Measurements from ENCODE around the gene NPHP1.

NPHP1 gene

GRCh38 chr2:110153416-110153815 is 51.4 kb downstream of the NPHP1 start:
- H3K4me3 ChIP-seq (ENCODE audit: low read depth, low read length): no peak overlapping the region
- TF ChIP-seq, protein P1, sequence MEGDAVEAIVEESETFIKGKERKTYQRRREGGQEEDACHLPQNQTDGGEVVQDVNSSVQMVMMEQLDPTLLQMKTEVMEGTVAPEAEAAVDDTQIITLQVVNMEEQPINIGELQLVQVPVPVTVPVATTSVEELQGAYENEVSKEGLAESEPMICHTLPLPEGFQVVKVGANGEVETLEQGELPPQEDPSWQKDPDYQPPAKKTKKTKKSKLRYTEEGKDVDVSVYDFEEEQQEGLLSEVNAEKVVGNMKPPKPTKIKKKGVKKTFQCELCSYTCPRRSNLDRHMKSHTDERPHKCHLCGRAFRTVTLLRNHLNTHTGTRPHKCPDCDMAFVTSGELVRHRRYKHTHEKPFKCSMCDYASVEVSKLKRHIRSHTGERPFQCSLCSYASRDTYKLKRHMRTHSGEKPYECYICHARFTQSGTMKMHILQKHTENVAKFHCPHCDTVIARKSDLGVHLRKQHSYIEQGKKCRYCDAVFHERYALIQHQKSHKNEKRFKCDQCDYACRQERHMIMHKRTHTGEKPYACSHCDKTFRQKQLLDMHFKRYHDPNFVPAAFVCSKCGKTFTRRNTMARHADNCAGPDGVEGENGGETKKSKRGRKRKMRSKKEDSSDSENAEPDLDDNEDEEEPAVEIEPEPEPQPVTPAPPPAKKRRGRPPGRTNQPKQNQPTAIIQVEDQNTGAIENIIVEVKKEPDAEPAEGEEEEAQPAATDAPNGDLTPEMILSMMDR (IDR thresholded peaks at IDR 0.05; ENCODE audit: insufficient read depth, low read depth, low read length, missing control alignments): no peak

DNA sequence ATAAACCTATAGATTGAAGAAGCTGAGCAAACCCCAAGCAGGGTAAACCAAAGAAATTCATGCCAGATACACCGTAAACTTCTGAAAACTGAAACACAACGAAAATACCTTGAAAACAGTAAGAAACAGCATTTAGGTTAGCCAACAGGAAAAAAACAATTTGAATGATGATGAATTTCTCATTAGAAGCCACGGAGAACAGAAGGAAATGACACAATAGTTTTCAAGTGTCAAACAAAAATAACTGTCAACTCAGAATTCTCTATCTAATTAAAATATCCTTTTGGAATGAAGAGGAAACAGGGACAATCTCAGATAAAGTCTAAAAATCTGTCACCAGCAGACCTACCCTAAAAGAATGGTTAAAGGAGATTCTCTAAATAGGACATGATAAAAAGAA is 51.9 kb downstream of the NPHP1 start:
- TF ChIP-seq, protein P1 (IDR thresholded peaks at IDR 0.05; ENCODE audit: insufficient read depth, low read depth, low read length, missing control alignments): no peak
- no peak overlapping the region for H3K4me3 ChIP-seq (ENCODE audit: low read depth, low read length)
- no peak for DNase-seq (ENCODE audit: low read depth)

More at GRCh38 chr2:110153416-110153815, 51.4 kb downstream of the NPHP1 start:
- DNase-seq (ENCODE audit: low read depth): no peak

DNA sequence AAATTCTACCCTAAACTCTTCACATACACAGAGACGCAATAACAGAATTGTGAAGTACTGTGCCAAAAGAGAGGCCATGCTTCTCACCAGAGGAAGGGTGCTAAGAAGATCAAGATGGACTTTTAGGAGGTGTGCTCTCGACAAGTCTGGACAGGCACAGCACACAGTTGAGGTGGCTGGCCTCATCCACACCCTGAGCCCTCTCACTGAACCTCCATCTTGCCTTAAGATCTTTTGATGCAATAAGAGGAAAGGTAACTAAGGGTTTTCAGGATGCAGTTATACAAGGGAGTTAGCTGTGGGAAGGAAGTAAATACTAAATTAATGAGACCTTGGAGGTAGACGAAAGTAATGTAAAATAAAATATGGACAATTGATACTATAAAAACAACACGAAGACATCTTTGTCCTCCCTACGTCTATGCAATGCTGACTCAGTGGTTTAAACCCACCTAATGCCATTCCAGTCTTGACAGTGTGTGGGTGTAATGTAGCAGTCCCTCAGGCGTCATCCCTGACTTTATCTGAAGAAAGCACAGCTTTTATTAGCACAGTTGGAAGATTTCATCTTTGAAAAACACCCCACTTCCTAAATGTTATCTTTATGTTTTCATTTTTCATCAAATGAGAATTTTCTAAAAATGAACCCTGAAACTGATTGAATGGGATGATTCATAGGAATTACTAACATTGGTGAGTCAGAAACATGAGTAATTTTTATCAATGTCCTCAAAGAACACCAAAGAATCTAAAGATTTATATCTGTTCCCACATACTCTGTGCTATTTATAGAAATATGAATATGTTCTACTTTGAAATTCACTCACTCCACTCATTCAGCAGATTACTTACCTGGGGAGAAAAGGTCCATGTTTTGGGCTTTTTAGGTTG is 55.2 kb downstream of the NPHP1 start:
- no peak overlapping the region for H3K4me3 ChIP-seq (ENCODE audit: low read depth, low read length)
- no peak for DNase-seq (ENCODE audit: low read depth)
- TF ChIP-seq, protein P1 (IDR thresholded peaks at IDR 0.05; ENCODE audit: insufficient read depth, low read depth, low read length, missing control alignments): no peak

DNA sequence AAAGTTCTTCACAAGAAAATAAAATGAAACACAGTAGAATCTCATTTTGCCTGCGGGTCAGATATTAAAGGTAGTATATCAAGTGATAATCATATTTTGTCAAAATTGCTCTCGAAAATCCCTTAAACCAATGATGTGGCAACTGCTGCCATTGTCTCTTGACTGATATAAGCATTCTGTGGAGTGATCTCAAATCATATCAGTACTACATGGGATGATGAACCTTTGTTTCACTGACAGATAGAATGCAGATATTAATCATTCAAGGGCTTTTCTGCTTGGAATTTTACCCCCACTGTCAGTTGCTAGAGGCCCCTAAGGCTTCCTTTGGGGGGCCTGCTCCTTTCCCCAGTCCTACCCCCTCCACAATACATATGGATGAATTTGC is 57.9 kb downstream of the NPHP1 start:
- TF ChIP-seq, protein P1 (IDR thresholded peaks at IDR 0.05; ENCODE audit: insufficient read depth, low read depth, low read length, missing control alignments): no peak
- H3K4me3 ChIP-seq (ENCODE audit: low read depth, low read length): no peak overlapping the region
- DNase-seq (ENCODE audit: low read depth): no peak

DNA sequence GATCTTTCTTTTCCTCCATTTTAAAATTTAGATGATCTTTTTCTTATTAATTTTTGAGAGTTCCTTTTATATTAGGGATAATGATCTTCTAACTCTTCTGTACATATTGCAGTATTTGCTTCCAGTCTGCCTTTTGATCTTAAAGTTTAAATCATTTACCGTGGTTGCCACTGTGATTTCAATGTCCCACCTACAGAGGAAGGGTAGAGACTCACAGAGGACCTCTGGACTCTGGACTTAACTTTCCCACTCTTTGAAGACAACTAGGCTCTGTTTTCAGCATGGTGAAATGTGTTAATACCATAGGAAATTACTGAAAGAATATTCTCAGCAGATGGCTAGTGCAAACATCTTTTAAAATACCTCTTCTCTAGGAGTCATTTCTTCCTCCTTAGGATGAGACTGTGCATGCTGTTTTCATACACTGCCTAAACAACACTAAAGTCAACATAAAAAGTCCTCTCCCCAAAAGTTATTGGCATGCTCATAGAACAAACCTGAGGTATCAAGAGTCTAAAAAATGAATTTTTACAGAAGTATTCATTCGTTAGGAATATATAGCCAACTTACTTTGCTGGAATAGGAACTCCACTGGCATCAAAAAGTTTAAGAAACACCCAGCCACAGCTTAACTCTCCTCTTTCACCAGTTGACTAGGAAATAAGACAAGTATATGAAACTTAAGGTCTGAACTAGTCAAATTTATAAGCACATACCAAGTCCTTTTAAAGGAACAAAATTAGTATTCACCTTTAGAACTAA is 58.4 kb downstream of the NPHP1 start:
- TF ChIP-seq, protein P1 (IDR thresholded peaks at IDR 0.05; ENCODE audit: insufficient read depth, low read depth, low read length, missing control alignments): no peak
- no peak for DNase-seq (ENCODE audit: low read depth)
- no peak overlapping the region for H3K4me3 ChIP-seq (ENCODE audit: low read depth, low read length)

DNA sequence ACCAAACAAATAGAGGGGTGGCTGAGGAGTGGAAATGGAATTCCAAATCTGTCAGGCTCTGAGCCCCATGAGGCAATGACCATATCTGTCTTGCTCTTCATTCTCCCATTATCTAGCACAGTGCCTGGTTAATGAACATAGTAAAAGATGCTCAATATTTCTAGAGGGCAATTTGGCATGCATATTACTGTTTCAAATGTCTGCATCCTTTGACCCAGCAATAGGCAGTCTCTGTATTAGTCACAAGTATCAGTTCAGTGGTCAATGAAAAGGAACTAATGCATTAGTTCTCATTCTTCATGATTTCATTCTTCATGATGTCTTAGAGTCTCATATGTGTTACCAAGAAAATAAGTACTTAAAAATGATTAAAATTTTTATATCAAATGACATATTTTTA is 60.8 kb downstream of the NPHP1 start:
- H3K4me3 ChIP-seq (ENCODE audit: low read depth, low read length): no peak overlapping the region

More for the DNA sequence above, 60.8 kb downstream of the NPHP1 start:
- TF ChIP-seq, protein P1 (IDR thresholded peaks at IDR 0.05; ENCODE audit: insufficient read depth, low read depth, low read length, missing control alignments): no peak
- DNase-seq (ENCODE audit: low read depth): peak; percentile 6

Data from GM12865 (cell line).